GM10847 (cell line): ENCODE results near the gene BNIP1.

Experiments
- POLR2A ChIP-seq: IDR thresholded peaks from 2 replicates; pipeline ENCODE4 v1.6.1; 2011; ENCODE audit not compliant: insufficient read length; ENCODE audit errors: extremely low read depth

BNIP1 gene

GRCh38 chr5:173200356-173200755 lies 56.0 kb downstream of the BNIP1 start:
- TF ChIP-seq POLR2A, result no peak

- TF ChIP-seq POLR2A, result no peak
Measured at GRCh38 chr5:173201636-173202265, 57.4 kb downstream of the BNIP1 start.

- TF ChIP-seq POLR2A, result no peak
Measured at GRCh38 chr5:173202266-173202875, 58.0 kb downstream of the BNIP1 start.

GRCh38 chr5:173204185-173204979 lies 60.1 kb downstream of the BNIP1 start:
- TF ChIP-seq POLR2A, result no peak

GRCh38 chr5:173205916-173206315 lies 61.6 kb downstream of the BNIP1 start:
- no peak for TF ChIP-seq POLR2A

- TF ChIP-seq POLR2A, result no peak
Measured at GRCh38 chr5:173208296-173208695, 64.0 kb downstream of the BNIP1 start.

- TF ChIP-seq POLR2A, result no peak
Measured at GRCh38 chr5:173210877-173211276, 66.5 kb downstream of the BNIP1 start.

GRCh38 chr5:173211284-173211683 lies 67.0 kb downstream of the BNIP1 start:
- no peak for TF ChIP-seq POLR2A

GRCh38 chr5:173213236-173213933 lies 69.1 kb downstream of the BNIP1 start:
- no peak for TF ChIP-seq POLR2A
